A549 (cell line): ENCODE measurements around the gene EP400. TPM values are rescaled to one million over a fixed set of nuclear protein-coding genes. Genes with fewer than 3 reads are reported as not detected.

Source experiments
- ATAC-seq, 2 experiments: fragments of 200-7000 bp in 1 of 2; fragments of >200 bp in 1 of 2; cut with Nextera tagmentation in 1 of 2; cut with Tn5 transposase in 1 of 2; 3 replicates each; pipeline versions ENCODE4 v1.8.0 to v1.9.1; 2018 to 2020; ENCODE audit warnings: mild to moderate bottlenecking in 1 of 2, moderate library complexity in 1 of 2
- CTCF ChIA-PET: fragments of 300-600 bp; sonication (Branson Sonifier 250); formaldehyde crosslinking; extraction: SDS; loops from one replicate; lab custom pipeline; 2021; ENCODE audit warnings: antibody characterized with exemption, inconsistent platforms; lab: Yijun Ruan, JAX
- POLR2A ChIA-PET: fragments of 350-600 bp; formaldehyde crosslinking; extraction: SDS; loops from one replicate; lab custom pipeline; 2021; ENCODE audit warnings: antibody characterized with exemption, inconsistent platforms; lab: Yijun Ruan, JAX
- DNase-seq, 2 experiments: peaks; one replicate each; pipeline versions ENCODE4 v3.0.0 to v3.0.0-alpha.2; 2011 to 2016; ENCODE audit warnings: low read depth in 1 of 2, low spot score in 1 of 2
- FAIRE-seq: peaks from 2 replicates; lab custom pipeline; 2011; peaks lifted over from hg19 to GRCh38; lab: Jason Lieb, UNC
- H3K27ac ChIP-seq, 2 experiments: fragments of >200 bp; sonication (Bioruptor Twin); formaldehyde crosslinking; 3 replicates each; pipeline ENCODE4 v1.5.1; 2016 to 2017
- H3K4me1 ChIP-seq: fragments of >200 bp; sonication (Bioruptor Twin); formaldehyde crosslinking; 3 replicates; pipeline ENCODE4 v1.6.1; 2016
- H3K4me2 ChIP-seq: fragments of >200 bp; sonication (Bioruptor Twin); formaldehyde crosslinking; 3 replicates; pipeline ENCODE4 v1.6.1; 2016
- H3K4me3 ChIP-seq: fragments of >200 bp; sonication (Bioruptor Twin); formaldehyde crosslinking; 3 replicates; pipeline ENCODE4 v1.5.1; 2016
- H3K9me3 ChIP-seq: fragments of >200 bp; sonication (Bioruptor Twin); formaldehyde crosslinking; 3 replicates; pipeline ENCODE4 v1.6.1; 2016
- ATOH8 ChIP-seq: fragments of 250-450 bp; sonication (Bioruptor Pico); IDR thresholded peaks from 2 replicates; pipeline ENCODE4 v1.5.0; 2020; ENCODE audit warnings: low read depth, mild to moderate bottlenecking, moderate library complexity
- BCL3 ChIP-seq: fragments of >200 bp; sonication (Bioruptor Twin); formaldehyde crosslinking; IDR thresholded peaks from 3 replicates; pipeline ENCODE4 v1.6.1; 2016
- CBX2 ChIP-seq: fragments of 200-600 bp; sonication (generic); IDR thresholded peaks from 2 replicates; pipeline ENCODE4 v1.6.1; 2016; ENCODE audit warnings: low read depth, mild to moderate bottlenecking, borderline replicate concordance
- CHD4 ChIP-seq: fragments of 200-600 bp; sonication (generic); IDR thresholded peaks from 2 replicates; pipeline ENCODE4 v1.6.1; 2016; ENCODE audit warnings: antibody characterized with exemption, mild to moderate bottlenecking, borderline replicate concordance
- CTCF ChIP-seq: fragments of >200 bp; sonication (Bioruptor Twin); formaldehyde crosslinking; IDR thresholded peaks from 3 replicates; pipeline ENCODE4 v1.5.1; 2016
- EHF ChIP-seq: fragments of 250-450 bp; sonication (Bioruptor Pico); IDR thresholded peaks from 2 replicates; pipeline ENCODE4 v1.5.0; 2020; ENCODE audit warnings: mild to moderate bottlenecking
- ELK1 ChIP-seq: fragments of 150-350 bp; IDR thresholded peaks from 2 replicates; pipeline ENCODE4 v1.6.1; 2014; ENCODE audit warnings: low read depth, mild to moderate bottlenecking, low read length
- EP300 ChIP-seq, 2 experiments: fragments of >200 bp; sonication (Bioruptor Twin); formaldehyde crosslinking; IDR thresholded peaks; 2 replicates in 1 of 2; 3 replicates in 1 of 2; pipeline ENCODE4 v1.6.1; 2016 to 2017
- ESRRA ChIP-seq: fragments of 150-350 bp; IDR thresholded peaks from 2 replicates; pipeline ENCODE4 v1.6.1; 2014; ENCODE audit warnings: mild to moderate bottlenecking, low read length, borderline replicate concordance
- FOSL2 ChIP-seq, 2 experiments: fragments of 450-650 bp in 1 of 2; fragments of >200 bp in 1 of 2; sonication (Bioruptor Twin) in 1 of 2; formaldehyde crosslinking; IDR thresholded peaks; 2 replicates each; pipeline versions ENCODE4 v1.5.0 to v1.6.1; 2016 to 2020; ENCODE audit warnings: mild to moderate bottlenecking in 1 of 2, moderate library complexity in 1 of 2
- GATA3 ChIP-seq: IDR thresholded peaks from 2 replicates; pipeline ENCODE4 v1.6.1; 2012; ENCODE audit warnings: borderline replicate concordance
- HMGXB4 ChIP-seq: fragments of 250-450 bp; sonication (Bioruptor Pico); IDR thresholded peaks from 2 replicates; pipeline ENCODE4 v1.5.0; 2021; ENCODE audit warnings: mild to moderate bottlenecking, moderate library complexity, borderline replicate concordance
- HOXB13 ChIP-seq: fragments of 250-450 bp; sonication (Bioruptor Pico); IDR thresholded peaks from 2 replicates; pipeline ENCODE4 v1.5.0; 2020; ENCODE audit warnings: low read depth, mild to moderate bottlenecking, moderate library complexity
- KDM1A ChIP-seq: fragments of 200-600 bp; sonication (generic); IDR thresholded peaks from 2 replicates; pipeline ENCODE4 v1.6.1; 2016; ENCODE audit warnings: low read depth, mild to moderate bottlenecking
- MAFK ChIP-seq: fragments of 450-650 bp; IDR thresholded peaks from 2 replicates; pipeline ENCODE4 v1.6.1; 2014; ENCODE audit not compliant: partially characterized antibody
- MAX ChIP-seq: IDR thresholded peaks from 2 replicates; pipeline ENCODE4 v1.6.1; 2012
- PHF8 ChIP-seq: fragments of 200-600 bp; sonication (generic); IDR thresholded peaks from 2 replicates; pipeline ENCODE4 v1.6.1; 2016; ENCODE audit warnings: low read depth, mild to moderate bottlenecking, antibody characterized with exemption, moderate library complexity, borderline replicate concordance
- RAD21 ChIP-seq, 2 experiments: fragments of >200 bp in 1 of 2; sonication (Bioruptor Twin) in 1 of 2; formaldehyde crosslinking in 1 of 2; IDR thresholded peaks in 1 of 2; conservative IDR thresholded peaks in 1 of 2; 2 replicates in 1 of 2; 3 replicates in 1 of 2; pipeline ENCODE4 v1.6.1; 2012 to 2018; ENCODE audit warnings: inconsistent platforms in 1 of 2
- RFX5 ChIP-seq: fragments of 450-650 bp; IDR thresholded peaks from 2 replicates; pipeline ENCODE4 v1.7.1; 2014; ENCODE audit warnings: antibody characterized with exemption, mild to moderate bottlenecking, moderate library complexity
- SMC3 ChIP-seq: fragments of >200 bp; sonication (Bioruptor Twin); formaldehyde crosslinking; IDR thresholded peaks from 3 replicates; pipeline ENCODE4 v1.6.1; 2018; ENCODE audit warnings: inconsistent platforms
- SREBF2 ChIP-seq: fragments of 450-650 bp; IDR thresholded peaks from 2 replicates; pipeline ENCODE4 v1.6.1; 2014; ENCODE audit warnings: mild to moderate bottlenecking, moderate library complexity
- ZFP36 ChIP-seq: fragments of 450-650 bp; IDR thresholded peaks from 2 replicates; pipeline ENCODE4 v1.6.1; 2014; ENCODE audit warnings: borderline replicate concordance; ENCODE audit not compliant: partially characterized antibody
- ZNF302 ChIP-seq: fragments of 250-450 bp; sonication (Bioruptor Pico); IDR thresholded peaks from 2 replicates; pipeline ENCODE4 v1.9.0; 2021; ENCODE audit warnings: inconsistent platforms, mild to moderate bottlenecking, moderate library complexity
- WGBS: methylation state at CpG from one replicate; pipeline ENCODE4 v1.1.6; 2017; ENCODE audit errors: missing lambda C conversion rate; 5-methylcytosine and 5-hydroxymethylcytosine counted together
- polyA plus RNA-seq, 4 experiments: library from polyadenylated mRNA; depleted of rRNA in 3 of 4; stranded (reverse); fragments of >200 nt; fragmentation: RNase III in 1 of 4; extraction: RNeasy Plus Mini Kit Qiagen cat#74134 plus additional on column Dnase treatment in 1 of 4; gene quantifications; 2 replicates in 3 of 4; 3 replicates in 1 of 4; pipeline ENCODE4 v1.2.3, GENCODE V29; 2011 to 2017

The EP400 gene
- polyA plus RNA-seq, 2 of the 4 experiments (the other 2 are of a cell fraction) = 9.7 to 15.2 TPM

GRCh38 chr12:131980263-131980662 lies 30.5 kb downstream of the EP400 start:
- 71% methylated on average over 3 of the region's 3 CpGs for WGBS
- TF ChIP-seq CTCF (peak; percentile 34; the same call in 2 of the 3 replicates), SMC3 (peak; percentile 35; the same call in 2 of the 3 replicates), RAD21 (conservative IDR thresholded peaks at IDR 0.05 in 1 of 2, IDR thresholded peaks at IDR 0.05 in 1 of 2) (peak; percentile 29 to 34; a peak in 3 of 5 replicates), ZNF302 (CRISPR knock-in tag) (no peak), BCL3 (no peak)
- DNase-seq (peak in 1 of 2 experiments; percentile 54), FAIRE-seq (no peak), ATAC-seq (peak; percentile 76 to 83; a peak in 4 of 6 replicates)
- H3K9me3 ChIP-seq = no peaks in the 10 kb centered on the region
- no peaks in the 10 kb centered on the region for H3K4me1 ChIP-seq
- H3K27ac ChIP-seq = no peak overlapping the region
- CTCF ChIA-PET = interaction anchor here (0.7 to 1.6 kb wide), 6 partner anchors 10 to 129 kb away, joined by 3 to 10 read pairs (median 3); no protein-coding TSS in a partner anchor
- H3K4me3 ChIP-seq = no peak overlapping the region
- H3K4me2 ChIP-seq = no peak overlapping the region
- POLR2A ChIA-PET = no interaction called here

GRCh38 chr12:131981388-131981787 lies 31.6 kb downstream of the EP400 start:
- ChIA-PET CTCF (interaction anchor here (1.1 to 1.4 kb wide), 2 partner anchors 27 to 130 kb away, joined by 3 to 5 read pairs; no protein-coding TSS in a partner anchor), POLR2A (no interaction called here)
- no peak for FAIRE-seq
- 94% methylated on average over 10 of the region's 10 CpGs for WGBS
- H3K9me3 ChIP-seq = no peaks in the 10 kb centered on the region
- H3K4me3 ChIP-seq = no peak overlapping the region
- no peak for DNase-seq
- ATAC-seq = no peak
- peaks cover 1% of the 10 kb centered on the region; the same call in 1 of the 3 replicates for H3K4me1 ChIP-seq
- H3K4me2 ChIP-seq = no peak overlapping the region
- H3K27ac ChIP-seq = no peak overlapping the region
- TF ChIP-seq MAX = no peak
- TF ChIP-seq PHF8 = no peak
- TF ChIP-seq SREBF2 = no peak
- no peak for TF ChIP-seq MAFK
- TF ChIP-seq HOXB13 = no peak
- TF ChIP-seq CBX2 = no peak
- TF ChIP-seq HMGXB4 (CRISPR knock-in tag) = no peak
- no peak for TF ChIP-seq ZFP36

- no peak for DNase-seq
- TF ChIP-seq ELK1 (no peak), RFX5 (no peak), EP300 (IDR thresholded peaks at IDR 0.05) (no peak), FOSL2 (IDR thresholded peaks at IDR 0.05) (no peak), FOSL2 (CRISPR knock-in tag; IDR thresholded peaks at IDR 0.05) (no peak), ZNF302 (CRISPR knock-in tag) (no peak), ATOH8 (no peak), EHF (CRISPR knock-in tag) (no peak), GATA3 (no peak), ESRRA (no peak), CHD4 (no peak), KDM1A (no peak)
- H3K4me2 ChIP-seq = no peak overlapping the region
- no peak for ATAC-seq
- no peak overlapping the region for H3K4me3 ChIP-seq
- no peak for FAIRE-seq
- ChIA-PET POLR2A (no interaction called here), CTCF (interaction anchor here (0.9 to 1.5 kb wide), 5 partner anchors 19 to 132 kb away, joined by 3 to 5 read pairs (median 4); partner anchors contain the start of gene EP400)
- 90% methylated on average over 15 of the region's 17 CpGs for WGBS
- H3K4me1 ChIP-seq = peaks cover 8% of the 10 kb centered on the region
- no peaks in the 10 kb centered on the region for H3K9me3 ChIP-seq
- H3K27ac ChIP-seq = no peak overlapping the region
Observed at GRCh38 chr12:131982041-131982440, 32.3 kb downstream of the EP400 start.
